Nephron (organoid): Measurements from ENCODE around the gene B4GALNT2.

Experiments used
- H3K27ac Mint-ChIP-seq, 3 experiments: 2 replicates each; pipeline ENCODE4 v1.8.0; 2020; ENCODE audit warnings: mixed read lengths in 3 of 3, mild to moderate bottlenecking in 2 of 3, moderate library complexity in 1 of 3
- H3K27me3 Mint-ChIP-seq: 2 replicates; pipeline ENCODE4 v1.8.0; 2021; ENCODE audit warnings: low read depth, mild to moderate bottlenecking, moderate library complexity, mixed read lengths
- H3K36me3 Mint-ChIP-seq: 2 replicates; pipeline ENCODE4 v1.8.0; 2020; ENCODE audit warnings: low read depth, mixed read lengths
- H3K4me1 Mint-ChIP-seq: 2 replicates; pipeline ENCODE4 v1.8.0; 2020; ENCODE audit warnings: mixed read lengths
- H3K4me3 Mint-ChIP-seq, 3 experiments: 2 replicates each; pipeline ENCODE4 v1.8.0; 2020; ENCODE audit warnings: mild to moderate bottlenecking in 3 of 3, mixed read lengths in 3 of 3, moderate library complexity in 2 of 3
- H3K9me3 Mint-ChIP-seq: 2 replicates; pipeline ENCODE4 v1.8.0; 2020; ENCODE audit warnings: mixed read lengths
- CTCF ChIP-seq, 3 experiments: fragments of 200-600 bp; sonication (generic); IDR thresholded peaks; one replicate each; pipeline ENCODE4 v1.5.0; 2021; ENCODE audit warnings: antibody characterized with exemption in 3 of 3; ENCODE audit not compliant: unreplicated experiment in 3 of 3

Gene B4GALNT2

DNA sequence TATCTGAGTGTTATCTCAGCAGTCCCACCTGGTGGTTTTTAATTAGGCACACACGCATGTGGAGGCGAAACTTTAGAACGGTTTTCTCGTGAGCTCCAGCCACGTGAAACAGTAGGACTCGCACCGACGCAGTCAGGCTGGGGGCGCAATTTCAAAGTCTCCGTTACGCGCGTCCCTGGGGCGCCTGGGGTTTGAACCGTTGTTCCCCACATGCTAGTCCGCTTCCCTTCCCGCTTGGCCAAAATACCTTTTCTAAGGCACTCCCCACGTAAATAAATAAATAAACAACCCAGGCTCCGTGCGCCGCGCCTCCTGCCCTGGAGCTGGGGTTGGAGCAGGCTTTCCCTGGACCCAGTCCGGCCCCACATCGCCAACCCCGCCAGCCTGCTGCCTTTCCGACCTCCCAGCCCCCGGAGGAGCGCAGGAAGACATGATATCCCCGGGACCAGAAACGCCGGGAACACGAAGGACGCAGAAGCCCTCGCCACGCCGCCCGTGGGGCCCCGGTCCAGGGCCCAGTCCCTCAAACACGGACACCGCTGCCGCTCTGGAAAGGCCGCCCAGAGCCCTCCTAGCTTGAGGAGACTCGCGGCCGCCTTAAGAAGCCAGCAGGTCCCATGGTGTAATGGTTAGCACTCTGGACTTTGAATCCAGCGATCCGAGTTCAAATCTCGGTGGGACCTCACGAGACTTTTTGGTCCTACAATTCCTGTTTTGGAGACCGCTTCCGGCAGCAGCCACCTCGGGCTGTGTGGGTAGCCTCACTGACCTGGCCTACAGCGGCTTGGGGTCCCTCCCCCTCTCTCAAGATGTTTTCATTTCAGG, 59.6 kb downstream of the B4GALNT2 start:
- peaks cover 4% of the 10 kb centered on the region for H3K27me3 Mint-ChIP-seq
- H3K9me3 Mint-ChIP-seq = no peaks in the 10 kb centered on the region
- H3K4me3 Mint-ChIP-seq = peak overlapping the region; percentile 88 to 95 (median 94)
- H3K4me1 Mint-ChIP-seq = no peaks in the 10 kb centered on the region
- no peaks in the 10 kb centered on the region for H3K36me3 Mint-ChIP-seq
- TF ChIP-seq CTCF (IDR thresholded peaks at IDR 0.05; ENCODE audit: unreplicated experiment in 3 of 3) = peak; percentile 26 to 40 (median 35)
- peak overlapping the region; percentile 98 to 100 (median 99) for H3K27ac Mint-ChIP-seq

GRCh38 chr17:49193513-49194296, 61.1 kb downstream of the B4GALNT2 start:
- H3K4me1 Mint-ChIP-seq = no peaks in the 10 kb centered on the region
- H3K27me3 Mint-ChIP-seq = peaks cover 4% of the 10 kb centered on the region
- H3K9me3 Mint-ChIP-seq = no peaks in the 10 kb centered on the region
- H3K36me3 Mint-ChIP-seq = no peaks in the 10 kb centered on the region
- H3K27ac Mint-ChIP-seq = peak overlapping the region; percentile 98 to 100 (median 99)
- TF ChIP-seq CTCF (IDR thresholded peaks at IDR 0.05; ENCODE audit: unreplicated experiment in 3 of 3) = no peak
- peak overlapping the region; percentile 88 to 95 (median 94) for H3K4me3 Mint-ChIP-seq

DNA sequence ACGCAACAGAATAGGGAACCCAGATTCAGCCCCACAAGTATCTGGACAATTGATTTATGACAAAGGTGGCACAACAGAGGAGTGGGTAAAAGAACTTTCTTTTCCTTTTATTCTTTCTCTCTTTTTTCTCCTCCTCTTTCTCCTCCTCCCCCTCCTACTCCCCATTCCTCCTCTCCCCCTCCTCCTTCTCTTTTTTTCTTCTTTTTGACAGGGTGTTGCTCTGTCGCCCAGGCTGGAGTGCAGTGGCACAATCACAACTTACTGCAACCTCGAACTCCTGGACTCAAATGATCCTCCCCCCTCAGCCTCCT, 61.7 kb downstream of the B4GALNT2 start:
- Mint-ChIP-seq H3K27me3 (peaks cover 4% of the 10 kb centered on the region), H3K4me3 (peak overlapping the region; percentile 88 to 95 (median 94)), H3K9me3 (no peaks in the 10 kb centered on the region), H3K4me1 (no peaks in the 10 kb centered on the region), H3K27ac (peak overlapping the region; percentile 98 to 100 (median 99)), H3K36me3 (no peaks in the 10 kb centered on the region)
- no peak for TF ChIP-seq CTCF (IDR thresholded peaks at IDR 0.05; ENCODE audit: unreplicated experiment in 3 of 3)

DNA sequence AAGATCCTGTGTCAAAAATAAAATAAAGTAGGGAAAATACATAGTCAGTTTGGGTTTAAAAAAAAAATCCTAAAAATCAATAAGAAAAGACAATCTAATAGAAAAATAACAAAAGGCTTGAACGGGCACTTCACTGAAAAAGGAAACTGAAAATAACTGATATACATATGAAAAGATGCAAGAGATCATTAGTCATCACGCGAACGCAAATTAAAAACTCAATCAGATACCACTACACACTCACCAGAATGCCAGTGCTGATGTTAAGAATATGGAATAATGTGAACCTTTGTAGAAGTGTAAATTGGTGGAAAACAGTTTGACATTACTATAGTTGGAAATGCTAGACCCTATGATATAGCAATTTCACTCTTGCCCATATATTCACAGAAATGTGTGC, 63.2 kb downstream of the B4GALNT2 start:
- no peak overlapping the region for H3K4me3 Mint-ChIP-seq
- H3K27me3 Mint-ChIP-seq = peaks cover 4% of the 10 kb centered on the region
- no peak for TF ChIP-seq CTCF (IDR thresholded peaks at IDR 0.05; ENCODE audit: unreplicated experiment in 3 of 3)
- H3K36me3 Mint-ChIP-seq = no peaks in the 10 kb centered on the region
- H3K9me3 Mint-ChIP-seq = no peaks in the 10 kb centered on the region
- no peaks in the 10 kb centered on the region for H3K4me1 Mint-ChIP-seq
- no peak overlapping the region for H3K27ac Mint-ChIP-seq

GRCh38 chr17:49196520-49196919, 64.0 kb downstream of the B4GALNT2 start:
- Mint-ChIP-seq H3K27me3 (peaks cover 4% of the 10 kb centered on the region), H3K4me1 (no peaks in the 10 kb centered on the region), H3K9me3 (no peaks in the 10 kb centered on the region), H3K27ac (no peak overlapping the region), H3K4me3 (no peak overlapping the region), H3K36me3 (no peaks in the 10 kb centered on the region)
- no peak for TF ChIP-seq CTCF (IDR thresholded peaks at IDR 0.05; ENCODE audit: unreplicated experiment in 3 of 3)
